Stimulated activated CD8-positive, alpha-beta memory T cell treated with anti-CD3 and anti-CD28 coated beads, Interleukin-7, amount 100 ng/mL, for 1 hour (primary cell): ENCODE results near the gene TRPM7.
"Not testable (repeated sequence)": the region's sequence is repeated elsewhere in the genome, so short reads cannot be mapped to it uniquely, and the experiment has no call there.

Experiments used
- DNase-seq, 2 donors: peaks; one replicate each; pipeline ENCODE4 v3.0.0-alpha.2; 2020; ENCODE audit warnings: low read depth in 2 of 2

The TRPM7 gene

GRCh38 chr15:50576166-50576565 lies 110.4 kb downstream of the TRPM7 start:
- DNase-seq: no peak

GRCh38 chr15:50573842-50574241 lies 112.8 kb downstream of the TRPM7 start:
- not testable (repeated sequence) for DNase-seq

- DNase-seq: no peak
Observed at GRCh38 chr15:50563756-50564155, 122.8 kb downstream of the TRPM7 start.

DNA sequence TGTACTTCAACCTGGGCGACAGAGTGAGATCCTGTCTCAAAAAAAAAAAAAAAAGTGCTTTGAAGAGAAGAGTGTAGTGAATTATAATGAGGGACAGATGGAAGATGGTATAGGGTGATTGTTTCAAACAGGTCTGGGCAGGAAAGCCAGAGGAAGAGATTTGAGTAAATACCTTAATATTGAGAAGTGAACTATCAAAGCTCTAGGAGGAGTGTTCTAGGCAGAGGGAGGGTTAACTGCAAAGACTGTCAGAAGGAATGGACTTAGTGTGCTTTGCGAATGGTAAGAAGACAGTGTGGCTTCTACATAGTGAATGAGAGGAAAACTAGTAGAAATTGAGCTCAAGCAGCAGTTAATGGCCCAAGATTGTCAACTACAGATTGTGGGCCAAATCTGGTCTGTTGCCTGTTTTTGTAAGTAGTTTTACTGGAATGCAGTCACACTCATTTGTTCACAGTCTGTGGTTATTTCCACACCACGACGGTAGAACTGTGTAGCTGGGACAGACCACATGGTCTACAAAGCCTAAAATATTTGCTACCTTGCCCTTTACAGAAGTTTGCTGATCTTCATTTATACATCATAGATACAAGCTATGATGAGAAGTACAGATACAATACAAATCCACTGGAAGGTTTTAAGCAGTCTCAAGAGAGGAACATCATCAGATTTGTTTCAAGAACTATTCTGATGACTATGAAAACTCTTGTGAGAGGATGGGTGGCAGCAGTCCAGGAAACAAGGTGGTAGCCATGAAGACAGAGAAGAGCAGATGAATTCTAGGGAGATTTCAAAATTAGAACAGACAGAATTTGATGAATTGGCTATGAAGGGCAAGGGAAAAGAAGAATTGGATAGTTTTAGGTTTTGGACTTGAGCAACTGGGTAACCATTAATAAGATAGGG lies 123.6 kb downstream of the TRPM7 start:
- no peak for DNase-seq

- no peak for DNase-seq
Observed at GRCh38 chr15:50558012-50558411, 128.6 kb downstream of the TRPM7 start.

GRCh38 chr15:50556642-50557371 lies 129.8 kb downstream of the TRPM7 start:
- no peak for DNase-seq

DNA sequence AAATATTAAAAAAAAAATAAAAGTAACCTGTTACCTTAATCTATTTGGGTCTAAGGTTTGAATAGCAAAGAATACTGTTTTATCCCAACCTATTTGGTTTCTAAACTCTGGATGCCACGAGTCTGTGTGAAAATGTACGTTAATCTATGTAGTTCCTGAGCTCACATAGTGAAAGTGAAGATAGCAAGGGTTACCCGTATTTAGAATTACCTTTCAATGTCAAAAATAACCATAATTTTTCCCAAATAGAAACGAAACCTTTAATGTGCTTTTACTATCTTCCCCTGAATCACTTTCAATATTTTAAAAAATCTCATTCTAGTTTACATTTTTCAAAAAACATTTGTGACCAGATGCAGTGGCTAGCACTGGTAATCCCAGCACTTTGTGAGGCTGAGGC lies 134.4 kb downstream of the TRPM7 start:
- DNase-seq: no peak

DNA sequence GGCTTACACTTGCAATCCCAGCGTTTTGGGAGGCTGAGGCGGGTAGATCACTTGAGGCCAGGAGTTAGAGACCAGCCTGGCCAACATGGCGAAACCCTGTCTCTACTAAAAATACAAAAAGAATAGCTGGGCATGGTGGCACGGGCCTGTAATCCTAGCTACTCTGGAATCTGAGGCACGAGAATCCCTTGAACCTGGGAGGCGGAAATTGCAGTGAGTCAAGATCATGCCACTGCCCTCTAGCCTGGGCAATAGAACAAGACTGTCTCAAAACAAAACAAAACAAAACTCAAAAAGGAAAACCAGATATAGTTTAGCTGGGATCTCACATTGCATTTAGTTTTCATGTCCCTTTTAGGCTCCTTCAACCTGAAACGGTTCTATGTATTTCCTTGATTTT lies 137.3 kb downstream of the TRPM7 start:
- DNase-seq: no peak

DNA sequence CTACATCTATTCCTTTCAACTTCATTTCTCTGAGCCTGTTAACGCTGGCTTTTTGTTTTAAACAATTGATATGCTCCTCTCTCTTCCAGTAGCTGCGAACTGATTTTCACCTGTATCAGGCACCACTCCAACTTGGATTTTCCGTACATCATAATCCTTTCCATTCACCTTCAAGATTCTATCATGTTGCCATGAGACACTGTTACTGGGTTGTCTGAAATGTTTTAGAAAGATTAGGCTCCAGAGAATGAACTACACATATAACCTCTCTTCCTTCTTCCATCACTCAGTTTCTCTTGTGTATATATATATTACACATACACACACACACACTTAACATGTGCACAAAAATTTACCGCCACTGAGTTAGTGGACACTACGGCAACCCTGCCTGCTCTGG lies 140.0 kb downstream of the TRPM7 start, which contains the start of gene USP50:
TSS of gene USP50 (minus strand) at position 101 of the 400 bp plus-strand sequence. CDS start 141 bp downstream, outside the sequence.
- no peak for DNase-seq

GRCh38 chr15:50544368-50544767 lies 142.2 kb downstream of the TRPM7 start:
- DNase-seq: no peak

DNA sequence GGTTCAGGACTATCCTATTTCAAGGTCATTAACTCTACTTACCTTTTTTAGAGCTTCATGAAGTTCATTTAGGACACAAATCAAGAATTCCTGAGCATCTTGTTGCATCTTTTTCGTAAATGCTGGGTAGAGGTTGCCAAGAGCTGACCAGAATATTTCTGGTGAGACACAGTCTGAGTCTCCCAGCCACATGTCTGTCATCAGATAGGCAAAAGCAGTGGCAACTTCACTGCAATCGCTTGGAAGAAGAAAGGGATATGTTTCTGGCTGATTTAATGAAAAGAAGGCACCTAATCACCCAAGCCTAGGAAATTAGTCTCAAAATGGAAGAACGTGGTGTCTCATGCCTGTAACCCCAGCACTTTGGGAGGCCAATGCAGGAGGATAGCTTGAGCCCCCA lies 143.0 kb downstream of the TRPM7 start:
- no peak for DNase-seq

DNA sequence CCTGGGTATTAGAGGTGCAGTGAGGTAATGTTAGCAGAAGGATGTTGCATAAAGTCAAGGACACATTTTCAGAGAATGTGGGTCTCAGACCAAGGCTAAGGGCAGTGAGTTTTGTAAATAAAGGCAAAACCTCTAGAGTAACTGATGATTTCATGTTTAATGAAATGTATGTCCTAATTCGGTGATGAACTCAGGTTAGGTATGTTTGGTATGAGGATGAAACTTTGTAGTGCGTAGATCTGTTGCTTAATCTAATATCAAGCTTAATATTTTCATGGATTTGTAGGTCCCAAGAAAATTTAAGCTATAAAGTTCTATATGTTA lies 143.7 kb downstream of the TRPM7 start:
- no peak for DNase-seq

- no peak for DNase-seq
Observed at GRCh38 chr15:50531766-50532165, 154.8 kb downstream of the TRPM7 start.

DNA sequence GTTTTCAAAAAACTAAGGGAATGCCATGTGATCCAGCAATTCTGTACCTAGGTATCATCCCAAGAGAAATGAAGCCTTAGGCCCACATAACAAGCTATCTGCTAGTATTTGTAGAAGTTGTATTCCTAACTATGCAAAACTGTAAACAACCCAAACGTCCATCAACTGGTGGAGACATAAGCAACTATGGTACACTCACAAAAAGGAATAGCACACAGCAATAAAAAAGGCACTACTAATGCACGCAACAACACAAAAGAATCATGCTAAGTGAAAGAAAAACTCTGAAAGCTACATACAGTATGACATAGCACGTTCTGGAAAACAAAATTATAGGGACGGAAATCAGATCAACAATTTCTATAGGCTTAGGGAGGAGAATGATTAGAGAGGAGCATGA lies 155.4 kb downstream of the TRPM7 start:
- DNase-seq: no peak

DNA sequence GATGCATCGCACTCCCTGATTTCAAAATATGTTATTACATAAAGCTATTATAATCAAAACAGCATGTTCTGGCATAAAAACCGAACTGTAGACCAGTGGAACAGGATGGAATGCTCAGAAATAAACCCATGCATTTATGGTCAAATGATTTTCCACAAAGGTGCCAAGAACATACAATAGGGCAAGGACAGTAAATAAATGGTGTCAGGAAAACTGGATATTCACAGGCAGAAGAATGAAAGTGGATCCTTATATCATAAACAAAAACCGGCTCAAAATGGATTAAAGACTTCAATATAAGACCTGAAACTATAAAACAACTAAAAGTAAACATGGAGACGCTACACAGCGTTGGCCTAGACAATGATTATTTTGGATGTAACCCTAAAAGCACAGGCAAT lies 162.7 kb downstream of the TRPM7 start:
- DNase-seq: no peak

- no peak for DNase-seq
Observed at GRCh38 chr15:50519740-50520425, 166.7 kb downstream of the TRPM7 start.

- DNase-seq: no peak
Observed at GRCh38 chr15:50513001-50513400, 173.6 kb downstream of the TRPM7 start.
